DOHH2 (cell line): ENCODE measurements around the gene TAP2.
"Not testable (repeated sequence)": the region's sequence is repeated elsewhere in the genome, so short reads cannot be mapped to it uniquely, and the experiment has no call there.

ENCODE experiments used
- H3F3A ChIP-seq: fragments of 200-600 bp; sonication (generic), shearing (Covaris generic); 2 replicates; pipeline ENCODE4 v1.6.0; 2016; ENCODE audit warnings: antibody characterized with exemption, mild to moderate bottlenecking; ENCODE audit not compliant: control insufficient read depth, insufficient read depth
- H3K27ac ChIP-seq: fragments of 200-600 bp; sonication (generic); 2 replicates; pipeline ENCODE4 v1.5.1; 2014; ENCODE audit warnings: low read depth, mild to moderate bottlenecking, low read length, moderate library complexity
- H3K27me3 ChIP-seq: fragments of 200-600 bp; sonication (generic); 2 replicates; pipeline ENCODE4 v1.6.1; 2014; ENCODE audit warnings: mild to moderate bottlenecking, low read length, mixed read lengths; ENCODE audit not compliant: control insufficient read depth
- H3K36me3 ChIP-seq: fragments of 200-600 bp; sonication (generic); 2 replicates; pipeline ENCODE4 v1.6.1; 2014; ENCODE audit warnings: mild to moderate bottlenecking, low read length, moderate library complexity, mixed read lengths; ENCODE audit not compliant: control insufficient read depth
- H3K4me1 ChIP-seq: fragments of 200-600 bp; sonication (generic); 2 replicates; pipeline ENCODE4 v1.6.1; 2014; ENCODE audit warnings: mild to moderate bottlenecking, low read length, mixed read lengths; ENCODE audit not compliant: control insufficient read depth
- H3K4me2 ChIP-seq: fragments of 200-600 bp; sonication (generic); 2 replicates; pipeline ENCODE4 v1.6.0; 2014; ENCODE audit warnings: mild to moderate bottlenecking, low read length, moderate library complexity
- H3K4me3 ChIP-seq: fragments of 200-600 bp; sonication (generic); 2 replicates; pipeline ENCODE4 v1.5.1; 2014; ENCODE audit warnings: mild to moderate bottlenecking, low read length, mixed read lengths
- H3K79me2 ChIP-seq: fragments of 200-600 bp; sonication (generic); 2 replicates; pipeline ENCODE4 v1.6.1; 2014; ENCODE audit warnings: mild to moderate bottlenecking, low read length, mixed read lengths; ENCODE audit not compliant: control insufficient read depth
- H3K9me2 ChIP-seq: fragments of 200-600 bp; sonication (generic); replicated peaks from 2 replicates; pipeline ENCODE4 v1.6.1; 2014; ENCODE audit warnings: mild to moderate bottlenecking, low read length, mixed read lengths; ENCODE audit not compliant: control insufficient read depth
- H3K9me3 ChIP-seq: fragments of 200-600 bp; sonication (generic); 2 replicates; pipeline ENCODE4 v1.6.1; 2014; ENCODE audit warnings: antibody characterized with exemption, low read length, mixed read lengths; ENCODE audit not compliant: control insufficient read depth, insufficient read depth
- H4K20me1 ChIP-seq: fragments of 200-600 bp; sonication (generic); 2 replicates; pipeline ENCODE4 v1.6.0; 2014; ENCODE audit warnings: low read depth, mild to moderate bottlenecking, antibody characterized with exemption, low read length, moderate library complexity; ENCODE audit not compliant: control insufficient read depth, insufficient read depth
- EZH2phosphoT487 ChIP-seq: fragments of 200-600 bp; sonication (generic); IDR thresholded peaks from 2 replicates; pipeline ENCODE4 v1.6.1; 2017; ENCODE audit warnings: borderline replicate concordance, mild to moderate bottlenecking, antibody characterized with exemption, low read length, moderate library complexity, mixed read lengths
- TF ChIP-seq, protein P1 (sequence below): fragments of 200-600 bp; sonication (generic); IDR thresholded peaks from one replicate; pipeline ENCODE4 v1.5.1; 2014; ENCODE audit warnings: antibody characterized with exemption, mild to moderate bottlenecking, low read depth, low read length; ENCODE audit not compliant: poor library complexity, severe bottlenecking

The TAP2 gene

DNA sequence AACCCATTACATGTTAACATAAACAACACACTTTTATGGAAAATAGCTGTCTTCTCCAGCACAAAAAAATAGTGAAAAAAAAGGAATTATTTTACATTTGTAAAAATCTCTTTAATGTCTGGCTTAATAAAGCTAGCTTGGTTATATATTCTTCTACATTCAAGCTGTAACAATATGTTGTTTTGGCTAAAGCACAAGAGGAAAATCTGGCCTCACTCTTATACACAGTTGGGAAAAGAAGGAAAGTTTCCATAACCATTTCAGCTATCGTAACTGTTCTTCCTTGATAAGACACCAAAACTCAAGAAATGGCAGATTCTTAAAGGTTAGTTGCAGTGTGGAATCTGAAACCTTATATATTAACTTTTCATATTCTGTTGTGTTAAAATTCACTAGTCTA, 29.4 kb downstream of the TAP2 start:
- peaks cover 7% of the 10 kb centered on the region for H3K4me1 ChIP-seq
- H3K9me2 ChIP-seq = no peaks in the 10 kb centered on the region
- no peaks in the 10 kb centered on the region for H3K9me3 ChIP-seq
- H3K4me2 ChIP-seq = no peak overlapping the region
- H3K36me3 ChIP-seq = peaks cover 43% of the 10 kb centered on the region
- no peaks in the 10 kb centered on the region for H4K20me1 ChIP-seq
- no peaks in the 10 kb centered on the region for H3F3A ChIP-seq
- no peak overlapping the region for H3K4me3 ChIP-seq
- peaks cover 9% of the 10 kb centered on the region for H3K79me2 ChIP-seq
- no peak for TF ChIP-seq EZH2phosphoT487
- no peak overlapping the region for H3K27ac ChIP-seq
- no peaks in the 10 kb centered on the region for H3K27me3 ChIP-seq

DNA sequence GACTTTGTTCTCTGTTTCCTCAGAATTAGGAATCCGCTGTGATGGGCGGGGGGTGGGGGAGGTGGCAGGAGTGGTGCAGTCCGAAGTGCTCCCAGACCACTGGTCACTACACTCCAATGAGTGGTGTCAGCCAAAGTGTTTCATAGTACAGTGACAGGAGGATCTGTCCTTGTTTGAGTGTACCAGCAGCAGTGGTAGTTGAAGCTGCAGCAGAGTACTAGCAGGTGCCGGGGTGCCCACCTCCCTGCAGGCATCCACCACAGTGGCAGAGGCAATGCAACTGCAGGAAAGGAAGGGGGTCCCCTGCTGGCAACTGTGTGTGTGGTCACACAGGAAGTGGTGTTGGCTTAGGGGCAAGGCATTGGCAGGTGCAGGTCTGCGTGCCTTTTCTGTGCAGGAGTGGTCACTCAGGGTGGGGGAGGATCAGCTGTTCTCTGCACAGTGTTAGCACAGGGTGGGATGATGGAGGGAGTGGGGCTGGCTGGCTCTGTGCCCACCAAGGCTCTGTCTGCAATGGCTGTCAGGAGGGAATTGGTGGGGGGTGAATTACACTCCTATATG, 31.4 kb downstream of the TAP2 start:
- Histone ChIP-seq H3K27ac (no peak overlapping the region), H3K4me2 (no peak overlapping the region), H3K9me3 (no peaks in the 10 kb centered on the region), H3K79me2 (no peaks in the 10 kb centered on the region), H3K9me2 (no peaks in the 10 kb centered on the region), H3K4me3 (no peak overlapping the region), H3K36me3 (peaks cover 22% of the 10 kb centered on the region), H3F3A (no peaks in the 10 kb centered on the region), H3K27me3 (no peaks in the 10 kb centered on the region), H3K4me1 (peaks cover 12% of the 10 kb centered on the region), H4K20me1 (no peaks in the 10 kb centered on the region)
- TF ChIP-seq, protein P1, sequence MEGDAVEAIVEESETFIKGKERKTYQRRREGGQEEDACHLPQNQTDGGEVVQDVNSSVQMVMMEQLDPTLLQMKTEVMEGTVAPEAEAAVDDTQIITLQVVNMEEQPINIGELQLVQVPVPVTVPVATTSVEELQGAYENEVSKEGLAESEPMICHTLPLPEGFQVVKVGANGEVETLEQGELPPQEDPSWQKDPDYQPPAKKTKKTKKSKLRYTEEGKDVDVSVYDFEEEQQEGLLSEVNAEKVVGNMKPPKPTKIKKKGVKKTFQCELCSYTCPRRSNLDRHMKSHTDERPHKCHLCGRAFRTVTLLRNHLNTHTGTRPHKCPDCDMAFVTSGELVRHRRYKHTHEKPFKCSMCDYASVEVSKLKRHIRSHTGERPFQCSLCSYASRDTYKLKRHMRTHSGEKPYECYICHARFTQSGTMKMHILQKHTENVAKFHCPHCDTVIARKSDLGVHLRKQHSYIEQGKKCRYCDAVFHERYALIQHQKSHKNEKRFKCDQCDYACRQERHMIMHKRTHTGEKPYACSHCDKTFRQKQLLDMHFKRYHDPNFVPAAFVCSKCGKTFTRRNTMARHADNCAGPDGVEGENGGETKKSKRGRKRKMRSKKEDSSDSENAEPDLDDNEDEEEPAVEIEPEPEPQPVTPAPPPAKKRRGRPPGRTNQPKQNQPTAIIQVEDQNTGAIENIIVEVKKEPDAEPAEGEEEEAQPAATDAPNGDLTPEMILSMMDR = no peak
- TF ChIP-seq EZH2phosphoT487 = no peak

DNA sequence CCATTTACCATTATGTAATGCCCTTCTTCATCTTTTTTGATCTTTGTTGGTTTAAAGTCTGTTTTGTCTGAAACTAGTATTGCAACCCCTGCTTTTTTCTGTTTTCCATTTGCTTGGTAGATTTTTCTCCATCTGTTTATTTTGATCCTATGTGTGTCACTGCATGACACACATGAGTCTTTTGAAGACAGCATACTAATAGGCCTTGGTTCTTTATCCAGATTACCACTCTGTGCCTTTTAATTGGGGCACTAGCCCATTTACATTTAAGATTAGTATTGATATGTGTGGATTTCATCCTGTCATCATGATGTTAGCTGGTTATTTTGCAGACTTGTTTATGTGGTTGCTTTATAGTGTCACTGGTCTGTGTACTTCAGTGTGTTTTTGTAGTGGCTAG, 33.1 kb downstream of the TAP2 start:
- Histone ChIP-seq H3K4me1 (peaks cover 12% of the 10 kb centered on the region), H3K36me3 (peaks cover 18% of the 10 kb centered on the region)
- not testable (repeated sequence) for H3K4me3 ChIP-seq, H3K27me3 ChIP-seq, H3K9me2 ChIP-seq, H3K9me3 ChIP-seq, H4K20me1 ChIP-seq, H3K27ac ChIP-seq, H3K4me2 ChIP-seq, H3F3A ChIP-seq, H3K79me2 ChIP-seq

DNA sequence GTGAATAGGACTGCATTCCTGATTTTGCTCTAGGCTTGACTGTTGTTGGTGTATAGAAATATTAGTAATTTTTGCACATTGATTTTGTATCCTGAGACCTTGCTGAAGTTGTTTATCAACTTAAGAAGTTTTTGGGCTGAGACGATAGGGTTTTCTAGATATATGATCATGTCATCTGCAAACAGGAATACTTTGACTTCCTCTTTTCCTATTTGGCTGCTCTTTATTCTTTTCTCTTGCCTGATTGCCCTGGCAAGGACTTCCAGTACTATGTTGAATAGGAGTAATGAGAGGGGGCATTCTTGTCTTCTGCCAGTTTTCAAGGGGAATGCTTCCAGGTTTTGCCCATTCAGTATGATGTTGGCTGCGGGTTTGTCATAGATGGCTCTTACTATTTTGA, 35.1 kb downstream of the TAP2 start:
- Histone ChIP-seq H3K79me2 (no peaks in the 10 kb centered on the region), H3K4me3 (no peak overlapping the region), H4K20me1 (no peaks in the 10 kb centered on the region), H3K9me2 (no peaks in the 10 kb centered on the region), H3K9me3 (peaks cover 2% of the 10 kb centered on the region; the same call in 1 of the 2 replicates), H3K4me1 (peaks cover 30% of the 10 kb centered on the region), H3F3A (no peaks in the 10 kb centered on the region), H3K27me3 (no peaks in the 10 kb centered on the region), H3K4me2 (no peak overlapping the region), H3K36me3 (peaks cover 7% of the 10 kb centered on the region), H3K27ac (no peak overlapping the region)
- TF ChIP-seq, protein P1 = no peak
- no peak for TF ChIP-seq EZH2phosphoT487
